ENCODE measurements around the gene DNAH9.

DNA sequence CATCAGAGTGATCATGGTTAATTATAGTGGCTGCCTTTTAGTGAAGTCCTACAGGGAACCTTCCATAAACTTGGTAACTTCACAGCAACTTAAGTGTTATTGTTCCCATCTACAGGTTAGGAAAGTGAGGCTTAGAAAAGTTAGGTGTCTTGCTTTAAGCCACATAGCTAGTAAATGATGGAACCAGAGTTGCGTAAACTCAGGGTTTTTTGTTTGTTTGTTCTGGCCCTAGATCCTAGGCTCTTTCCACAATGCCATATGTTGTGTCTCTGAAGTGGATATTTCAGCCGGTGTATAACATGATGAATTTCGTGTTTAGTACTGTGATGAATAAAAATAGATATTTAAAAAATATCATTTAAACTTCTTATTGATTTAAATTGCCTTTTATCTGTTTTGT is 27.6 kb downstream of the DNAH9 start:
- TF ChIP-seq, protein P1, sequence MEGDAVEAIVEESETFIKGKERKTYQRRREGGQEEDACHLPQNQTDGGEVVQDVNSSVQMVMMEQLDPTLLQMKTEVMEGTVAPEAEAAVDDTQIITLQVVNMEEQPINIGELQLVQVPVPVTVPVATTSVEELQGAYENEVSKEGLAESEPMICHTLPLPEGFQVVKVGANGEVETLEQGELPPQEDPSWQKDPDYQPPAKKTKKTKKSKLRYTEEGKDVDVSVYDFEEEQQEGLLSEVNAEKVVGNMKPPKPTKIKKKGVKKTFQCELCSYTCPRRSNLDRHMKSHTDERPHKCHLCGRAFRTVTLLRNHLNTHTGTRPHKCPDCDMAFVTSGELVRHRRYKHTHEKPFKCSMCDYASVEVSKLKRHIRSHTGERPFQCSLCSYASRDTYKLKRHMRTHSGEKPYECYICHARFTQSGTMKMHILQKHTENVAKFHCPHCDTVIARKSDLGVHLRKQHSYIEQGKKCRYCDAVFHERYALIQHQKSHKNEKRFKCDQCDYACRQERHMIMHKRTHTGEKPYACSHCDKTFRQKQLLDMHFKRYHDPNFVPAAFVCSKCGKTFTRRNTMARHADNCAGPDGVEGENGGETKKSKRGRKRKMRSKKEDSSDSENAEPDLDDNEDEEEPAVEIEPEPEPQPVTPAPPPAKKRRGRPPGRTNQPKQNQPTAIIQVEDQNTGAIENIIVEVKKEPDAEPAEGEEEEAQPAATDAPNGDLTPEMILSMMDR (IDR thresholded peaks at IDR 0.05): no peak
- TF ChIP-seq POLR2AphosphoS5 (IDR thresholded peaks at IDR 0.05): no peak
- no peak for TF ChIP-seq EP300 (IDR thresholded peaks at IDR 0.05; ENCODE audit: low read depth)
